Measurements from ENCODE around the gene CLSTN2. TPM values are rescaled to one million over a fixed set of nuclear protein-coding genes. Genes with fewer than 3 reads are reported as not detected.

CLSTN2 gene
- total and polyA plus RNA-seq, 12 donors = 0.67 to 17.8 (median 5.3) TPM

GRCh38 chr3:140396110-140396509 is 461.1 kb downstream of the CLSTN2 start:
- Histone ChIP-seq H3K36me3 (replicated peaks in 1 of 2) (no peaks in the 10 kb centered on the region), H3K27ac (no peak overlapping the region), H3K4me1 (replicated peaks in 1 of 2) (peaks cover 0 to 3% of the 10 kb centered on the region in 2 donors), H3K27me3 (no peaks in the 10 kb centered on the region), H3K4me3 (no peak overlapping the region), H3K9me3 (replicated peaks in 1 of 3) (no peaks in the 10 kb centered on the region)
- no peak for DNase-seq
- WGBS, 4 donors = 74 to 91% (median 85%) methylated on average over 3 of the region's 3 CpGs
- TF ChIP-seq POLR2A (IDR thresholded peaks at IDR 0.05) (no peak), CTCF (IDR thresholded peaks at IDR 0.05) (no peak)
- intact Hi-C loops (cut with DNase I) = no loop called here

DNA sequence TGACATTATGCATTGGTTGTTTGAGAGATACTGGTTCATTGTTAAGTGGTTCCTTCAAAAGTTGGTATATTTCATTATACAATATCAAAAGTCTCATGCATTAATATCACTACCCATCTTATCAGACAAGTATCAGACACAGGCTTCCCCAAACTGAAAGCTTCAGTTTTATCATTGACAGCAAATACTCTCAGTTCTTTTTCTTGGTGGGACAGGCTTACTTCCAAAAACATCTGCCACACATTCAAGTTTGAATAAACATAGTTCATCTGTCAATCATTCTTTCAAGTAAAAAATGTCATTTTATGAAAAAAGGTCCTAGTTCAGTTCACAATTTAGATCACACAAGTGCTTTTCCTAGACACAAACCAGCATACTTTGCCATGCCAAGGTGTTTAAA is 462.9 kb downstream of the CLSTN2 start:
- DNase-seq = no peak
- Histone ChIP-seq H3K27ac (no peak overlapping the region), H3K27me3 (no peaks in the 10 kb centered on the region), H3K4me3 (no peak overlapping the region), H3K4me1 (replicated peaks in 1 of 2) (no peaks in the 10 kb centered on the region), H3K36me3 (replicated peaks in 1 of 2) (no peaks in the 10 kb centered on the region), H3K9me3 (replicated peaks in 1 of 3) (no peaks in the 10 kb centered on the region)
- intact Hi-C loops (cut with DNase I) = no loop called here
- TF ChIP-seq POLR2A (IDR thresholded peaks at IDR 0.05) = no peak
- TF ChIP-seq CTCF (IDR thresholded peaks at IDR 0.05) = no peak

DNA sequence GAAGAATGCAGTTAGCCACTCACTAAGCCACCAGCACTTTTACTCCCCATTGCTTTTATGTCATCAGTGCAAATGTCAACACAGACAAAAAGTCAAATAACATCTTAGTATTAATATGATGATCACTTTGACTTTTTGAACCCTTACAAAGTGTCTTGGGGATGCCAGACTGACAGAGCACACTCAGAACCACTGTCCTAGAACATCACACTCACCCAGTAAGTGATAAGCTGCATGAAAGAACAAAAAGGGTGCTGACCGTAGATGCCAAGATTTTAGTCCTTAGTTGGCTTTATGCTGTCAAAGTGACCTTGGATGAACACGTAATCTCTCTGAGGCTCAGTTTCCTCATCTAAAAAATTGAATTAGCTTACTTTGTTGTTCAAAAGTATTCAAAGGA is 463.4 kb downstream of the CLSTN2 start:
- H3K27me3 ChIP-seq = no peaks in the 10 kb centered on the region
- DNase-seq = no peak

DNA sequence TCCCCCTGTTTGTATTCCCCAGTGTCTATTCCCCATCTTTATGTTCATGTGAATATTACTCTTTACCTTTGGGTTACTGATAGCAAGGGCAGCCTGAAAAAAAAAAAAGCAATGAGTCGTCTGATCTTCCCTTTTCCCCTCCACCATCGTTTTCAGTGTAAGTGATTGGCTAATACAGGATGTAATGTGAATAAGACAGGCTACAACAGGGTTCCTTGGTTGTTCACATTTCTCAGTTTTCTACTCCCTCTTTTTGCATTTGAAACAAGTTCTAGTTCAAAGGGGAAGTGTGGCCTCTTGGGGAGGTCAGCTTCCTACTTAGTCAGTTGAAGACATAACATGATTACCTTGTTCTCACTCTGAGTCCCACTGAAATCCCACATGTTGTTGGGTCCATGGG is 464.9 kb downstream of the CLSTN2 start:
- H3K36me3 ChIP-seq (replicated peaks in 1 of 2) = no peaks in the 10 kb centered on the region
- intact Hi-C loops (cut with DNase I) = no loop called here
- no peaks in the 10 kb centered on the region for H3K4me1 ChIP-seq (replicated peaks in 1 of 2)
- H3K27ac ChIP-seq = no peak overlapping the region
- DNase-seq = no peak
- H3K4me3 ChIP-seq = no peak overlapping the region
- TF ChIP-seq CTCF (IDR thresholded peaks at IDR 0.05) = no peak
- WGBS, 4 donors = 55 to 67% (median 65%) methylated on average over 2 of the region's 2 CpGs
- H3K9me3 ChIP-seq (replicated peaks in 1 of 3) = no peaks in the 10 kb centered on the region
- no peaks in the 10 kb centered on the region for H3K27me3 ChIP-seq

More for the DNA sequence above, 463.4 kb downstream of the CLSTN2 start:
- intact Hi-C loops (cut with DNase I) = no loop called here
- Histone ChIP-seq H3K4me1 (replicated peaks in 1 of 2) (no peaks in the 10 kb centered on the region), H3K4me3 (no peak overlapping the region), H3K27ac (no peak overlapping the region), H3K9me3 (replicated peaks in 1 of 3) (no peaks in the 10 kb centered on the region), H3K36me3 (replicated peaks in 1 of 2) (no peaks in the 10 kb centered on the region)
- TF ChIP-seq CTCF (IDR thresholded peaks at IDR 0.05) (no peak), POLR2A (IDR thresholded peaks at IDR 0.05) (no peak)
- WGBS, 4 donors = 81 to 91% (median 89%) methylated on average over 2 of the region's 2 CpGs
